Breast epithelium (tissue), 4 donors: ENCODE measurements around the gene EP400. TPM values are rescaled to one million over a fixed set of nuclear protein-coding genes. Genes with fewer than 3 reads are reported as not detected.
A peak's percentile ranks its signal among the peaks of the same experiment; 100 is the strongest.
"Not testable (repeated sequence)": the region's sequence is repeated elsewhere in the genome, so short reads cannot be mapped to it uniquely, and the experiment has no call there.

ENCODE experiments used
- DNase-seq, 2 donors: peaks; one replicate each; pipeline ENCODE4 v3.0.0-alpha.2; 2019; ENCODE audit warnings: low spot score in 2 of 2
- H3K27ac ChIP-seq, 2 donors: fragments of 200-600 bp; sonication (generic) in 1 of 2; one replicate each; pipeline ENCODE4 v1.5.1; 2016 to 2019; ENCODE audit warnings: mild to moderate bottlenecking in 1 of 2
- H3K27me3 ChIP-seq, 2 donors: fragments of 200-600 bp; sonication (generic) in 1 of 2; one replicate each; pipeline versions ENCODE4 v1.5.1 to v1.6.0; 2017 to 2019; ENCODE audit warnings: control low read depth in 1 of 2, mild to moderate bottlenecking in 1 of 2
- H3K36me3 ChIP-seq: fragments of 200-600 bp; one replicate; pipeline ENCODE4 v1.5.1; 2019
- H3K4me1 ChIP-seq, 2 donors: fragments of 200-600 bp; sonication (generic); one replicate each; pipeline ENCODE4 v1.5.1; 2016 to 2019; ENCODE audit warnings: control low read depth in 1 of 2
- H3K4me3 ChIP-seq, 3 donors: fragments of 200-600 bp; sonication (generic); 1 replicate in 2 of 3; 2 replicates in 1 of 3; pipeline ENCODE4 v1.5.1; 2016 to 2019; ENCODE audit warnings: mild to moderate bottlenecking in 3 of 3, moderate library complexity in 2 of 3
- H3K9me3 ChIP-seq, 2 donors: fragments of 200-600 bp; sonication (generic) in 1 of 2; one replicate each; pipeline ENCODE4 v1.5.1; 2016 to 2019; ENCODE audit warnings: control low read depth in 1 of 2
- POLR2A ChIP-seq: fragments of 450-650 bp; IDR thresholded peaks from one replicate; pipeline ENCODE4 v1.6.1; 2016; ENCODE audit warnings: antibody characterized with exemption, mild to moderate bottlenecking, moderate library complexity
- POLR2AphosphoS5 ChIP-seq, 3 donors: sonication (generic); formaldehyde crosslinking; IDR thresholded peaks; one replicate each; pipeline ENCODE4 v1.6.1; 2017; ENCODE audit warnings: antibody characterized with exemption in 3 of 3
- intact Hi-C: fragments of 100-400 bp; cut with DNase I; formaldehyde crosslinking; loops from one replicate; pipeline ENCODE4 v1.15.1; 2023; ENCODE audit warnings: low total_unique reads
- total RNA-seq, 3 donors: library from RNA; depleted of rRNA; stranded (reverse); fragments of >200 nt; gene quantifications; one replicate each; pipeline ENCODE4 v1.1.0, GENCODE V29; 2016
- TF ChIP-seq, protein P1 (sequence below), 3 donors: fragments of 450-650 bp; IDR thresholded peaks; one replicate each; pipeline ENCODE4 v1.5.1; 2016 to 2017; ENCODE audit warnings: antibody characterized with exemption in 3 of 3, mild to moderate bottlenecking in 3 of 3, moderate library complexity in 3 of 3

Gene EP400
- total RNA-seq, 3 donors from 2014 or later: 20.3 to 27.2 (median 24.4) TPM

- Histone ChIP-seq H3K36me3 (no peaks in the 10 kb centered on the region), H3K4me3 (no peak overlapping the region), H3K9me3 (no peaks in the 10 kb centered on the region), H3K27me3 (no peaks in the 10 kb centered on the region), H3K4me1 (peaks cover 0 to 4% of the 10 kb centered on the region in 2 donors), H3K27ac (peak overlapping the region; percentile 82 to 83)
- intact Hi-C loops: no loop called here
- DNase-seq: no peak
- no peak for TF ChIP-seq POLR2AphosphoS5 (IDR thresholded peaks at IDR 0.05)
- no peak for TF ChIP-seq POLR2A
- TF ChIP-seq, protein P1, sequence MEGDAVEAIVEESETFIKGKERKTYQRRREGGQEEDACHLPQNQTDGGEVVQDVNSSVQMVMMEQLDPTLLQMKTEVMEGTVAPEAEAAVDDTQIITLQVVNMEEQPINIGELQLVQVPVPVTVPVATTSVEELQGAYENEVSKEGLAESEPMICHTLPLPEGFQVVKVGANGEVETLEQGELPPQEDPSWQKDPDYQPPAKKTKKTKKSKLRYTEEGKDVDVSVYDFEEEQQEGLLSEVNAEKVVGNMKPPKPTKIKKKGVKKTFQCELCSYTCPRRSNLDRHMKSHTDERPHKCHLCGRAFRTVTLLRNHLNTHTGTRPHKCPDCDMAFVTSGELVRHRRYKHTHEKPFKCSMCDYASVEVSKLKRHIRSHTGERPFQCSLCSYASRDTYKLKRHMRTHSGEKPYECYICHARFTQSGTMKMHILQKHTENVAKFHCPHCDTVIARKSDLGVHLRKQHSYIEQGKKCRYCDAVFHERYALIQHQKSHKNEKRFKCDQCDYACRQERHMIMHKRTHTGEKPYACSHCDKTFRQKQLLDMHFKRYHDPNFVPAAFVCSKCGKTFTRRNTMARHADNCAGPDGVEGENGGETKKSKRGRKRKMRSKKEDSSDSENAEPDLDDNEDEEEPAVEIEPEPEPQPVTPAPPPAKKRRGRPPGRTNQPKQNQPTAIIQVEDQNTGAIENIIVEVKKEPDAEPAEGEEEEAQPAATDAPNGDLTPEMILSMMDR (IDR thresholded peaks at IDR 0.05): no peak
Observed at GRCh38 chr12:131948166-131948712, 1.5 kb upstream of the EP400 start.

- intact Hi-C loops, H3K4me1 ChIP-seq, H3K36me3 ChIP-seq, H3K27me3 ChIP-seq, DNase-seq, H3K9me3 ChIP-seq: not testable (repeated sequence)
- H3K4me3 ChIP-seq: peak overlapping the region; percentile 81 to 98 (median 92)
- H3K27ac ChIP-seq: peak overlapping the region; percentile 82 to 83
Observed at GRCh38 chr12:131948713-131949430, 870 bp upstream of the EP400 start.

DNA sequence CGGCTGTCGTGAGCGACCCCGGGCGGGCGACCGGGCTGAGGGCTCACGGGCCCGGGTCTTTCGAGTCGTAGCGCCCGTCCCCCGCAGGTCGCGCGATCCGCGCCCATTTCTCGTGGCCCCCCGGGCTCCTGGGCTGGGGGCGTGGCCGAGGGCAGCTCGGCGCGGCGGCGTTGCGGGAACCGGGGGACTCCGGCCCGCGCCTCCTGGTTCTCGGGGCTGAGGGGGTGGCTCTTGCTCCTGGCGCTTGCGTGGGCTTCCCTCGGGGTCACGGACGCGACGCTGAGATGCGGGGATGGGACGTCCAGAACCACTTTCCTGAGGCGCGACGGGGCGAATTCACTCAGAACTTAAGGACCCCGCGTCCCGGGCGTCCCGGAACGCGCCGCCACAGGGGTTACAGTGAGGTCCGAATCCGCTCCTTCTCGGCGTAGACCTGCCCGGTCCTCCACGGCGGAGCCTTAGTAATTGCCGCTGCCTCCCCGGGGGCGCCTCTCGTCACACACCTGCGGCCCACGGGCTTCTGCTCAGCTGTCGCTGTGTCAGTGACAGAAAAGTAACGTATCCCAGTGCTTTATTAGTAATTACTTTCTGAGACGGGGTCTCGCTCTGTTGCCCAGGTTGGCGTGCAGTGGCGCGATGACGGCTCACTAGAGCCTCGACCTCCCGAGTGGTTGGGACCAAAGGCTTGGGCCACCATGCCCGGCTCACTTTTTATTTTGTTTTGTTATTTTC is 606 bp downstream of the EP400 start:
- Histone ChIP-seq H3K4me1 (peaks cover 0 to 4% of the 10 kb centered on the region in 2 donors), H3K4me3 (peak overlapping the region; percentile 81 to 98 (median 92)), H3K36me3 (no peaks in the 10 kb centered on the region), H3K9me3 (no peaks in the 10 kb centered on the region), H3K27me3 (no peaks in the 10 kb centered on the region), H3K27ac (peak overlapping the region; percentile 82 to 83)
- TF ChIP-seq POLR2A: no peak
- no peak for TF ChIP-seq POLR2AphosphoS5 (IDR thresholded peaks at IDR 0.05)
- TF ChIP-seq, protein P1 (IDR thresholded peaks at IDR 0.05): no peak
- intact Hi-C loops: no loop called here
- no peak for DNase-seq

DNA sequence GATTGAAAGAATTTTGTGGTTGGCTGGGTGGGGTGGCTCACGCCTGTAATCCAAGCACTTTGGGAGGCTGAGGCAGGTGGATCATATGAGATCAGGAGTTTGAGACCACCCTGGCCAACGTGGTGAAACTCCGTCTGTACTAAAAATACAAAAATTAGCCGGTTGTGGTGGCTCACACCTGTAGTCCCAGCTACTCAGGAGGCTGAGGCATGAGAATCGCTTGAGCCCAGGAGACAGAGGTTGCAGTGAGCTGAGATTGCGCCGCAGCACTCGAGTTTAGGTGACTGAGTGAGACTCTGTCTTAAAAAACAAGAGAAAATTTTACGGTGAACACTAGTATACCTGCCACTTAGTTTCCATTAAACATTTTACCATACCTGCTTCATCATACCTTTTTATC is 4.1 kb downstream of the EP400 start:
- H3K27ac ChIP-seq, H3K27me3 ChIP-seq, intact Hi-C loops, DNase-seq, H3K4me3 ChIP-seq, H3K9me3 ChIP-seq, H3K36me3 ChIP-seq, H3K4me1 ChIP-seq: not testable (repeated sequence)

DNA sequence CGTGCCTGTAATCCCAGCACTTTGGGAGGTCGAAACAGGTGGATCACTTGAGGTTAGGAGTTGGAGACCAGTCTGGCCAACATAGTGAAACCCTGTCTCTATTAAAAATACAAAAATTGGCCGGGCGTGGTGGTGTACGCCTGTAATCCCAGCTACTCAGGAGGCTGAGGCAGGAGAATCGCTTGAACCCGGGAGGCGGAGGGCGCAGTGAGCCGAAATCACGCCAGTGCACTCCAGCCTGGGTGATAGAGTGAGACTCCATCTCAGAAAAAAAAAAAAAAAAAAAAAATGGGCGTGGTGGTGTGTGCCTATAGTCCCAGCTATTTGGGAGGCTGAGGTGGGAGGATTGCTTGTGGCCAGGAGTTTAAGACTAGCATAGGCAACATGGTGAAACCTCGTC is 4.7 kb downstream of the EP400 start:
- not testable (repeated sequence) for DNase-seq, H3K4me3 ChIP-seq, H3K27me3 ChIP-seq

DNA sequence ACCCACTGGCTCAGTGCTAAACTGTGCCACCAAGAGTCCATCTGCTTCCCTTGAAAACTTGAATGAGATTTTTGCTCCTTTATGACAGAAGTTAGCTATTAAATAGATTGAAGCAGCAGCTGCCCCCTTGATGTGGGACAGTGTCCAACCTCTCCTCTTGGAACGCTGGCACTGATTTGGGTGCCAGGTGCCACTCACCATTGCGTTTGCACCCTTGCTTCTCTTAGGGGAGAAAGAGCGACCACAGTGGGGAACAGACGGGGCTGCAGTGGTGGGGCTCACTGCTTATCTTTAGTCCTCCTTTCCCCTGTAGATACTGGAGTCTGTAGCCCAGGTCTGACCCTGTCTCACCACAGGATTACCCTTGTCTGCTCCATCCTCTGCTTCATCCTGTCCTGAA is 9.4 kb downstream of the EP400 start:
- H3K9me3 ChIP-seq: no peaks in the 10 kb centered on the region
- H3K4me1 ChIP-seq: no peaks in the 10 kb centered on the region
- DNase-seq: peak in 1 of 2 donors; percentile 47
- intact Hi-C loops: no loop called here
- no peaks in the 10 kb centered on the region for H3K36me3 ChIP-seq
- no peak overlapping the region for H3K4me3 ChIP-seq
- no peaks in the 10 kb centered on the region for H3K27me3 ChIP-seq
- TF ChIP-seq POLR2A (no peak), POLR2AphosphoS5 (IDR thresholded peaks at IDR 0.05) (no peak)
- TF ChIP-seq, protein P1 (IDR thresholded peaks at IDR 0.05): no peak
- no peak overlapping the region for H3K27ac ChIP-seq

More for the DNA sequence above, 4.7 kb downstream of the EP400 start:
- H3K27ac ChIP-seq, H3K4me1 ChIP-seq, H3K36me3 ChIP-seq, intact Hi-C loops, H3K9me3 ChIP-seq: not testable (repeated sequence)
